Epidermal melanocyte (primary cell): ENCODE measurements around the gene CD226.

Experiments used
- DNase-seq: peaks from one replicate; pipeline ENCODE4 v3.0.0; 2011; ENCODE audit warnings: low spot score; ENCODE audit not compliant: insufficient read length

The CD226 gene

GRCh38 chr18:69817335-69817940 is 130.2 kb downstream of the CD226 start:
- no peak for DNase-seq

GRCh38 chr18:69814861-69815385 is 132.8 kb downstream of the CD226 start:
- DNase-seq = no peak

DNA sequence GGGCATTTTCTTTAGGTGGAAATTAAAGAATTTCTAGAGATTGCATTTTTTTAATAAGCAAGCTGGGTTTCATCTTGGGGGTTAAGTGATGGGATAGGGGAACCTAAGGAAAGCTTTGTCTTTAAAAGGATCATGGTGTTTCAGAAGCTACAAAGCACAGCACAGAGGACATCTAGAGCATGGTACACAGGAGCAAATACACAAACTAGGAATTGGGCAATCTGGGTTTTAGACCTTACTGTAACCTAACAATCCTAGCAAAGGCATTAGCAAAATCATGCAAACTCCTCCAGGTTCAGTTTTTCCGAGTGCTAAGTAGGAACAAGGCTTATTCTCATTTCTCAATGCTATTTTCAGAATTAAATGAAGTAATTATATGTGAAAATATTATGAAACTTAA is 134.1 kb downstream of the CD226 start:
- no peak for DNase-seq

- DNase-seq = no peak
These were observed 139.3 kb downstream of the CD226 start for GRCh38 chr18:69808399-69808798.

GRCh38 chr18:69804776-69805501 is 142.7 kb downstream of the CD226 start:
- no peak for DNase-seq
